GM12801 (cell line): ENCODE results near the gene BEST4.

Experiments used
- CTCF ChIP-seq: IDR thresholded peaks from one replicate; pipeline ENCODE4 v1.5.1; 2011; ENCODE audit warnings: control low read depth; ENCODE audit not compliant: insufficient read length; ENCODE audit errors: extremely low read depth

Gene BEST4

GRCh38 chr1:44739307-44740178 lies 48.4 kb downstream of the BEST4 start, which contains the start of gene KIF2C:
TSS of gene KIF2C (plus strand) at chr1:44739837. CDS start at chr1:44739933, 96 bp downstream.
- no peak for TF ChIP-seq CTCF

- no peak for TF ChIP-seq CTCF
These were observed 52.0 kb downstream of the BEST4 start for GRCh38 chr1:44735992-44736391.

GRCh38 chr1:44733784-44734183 lies 54.2 kb downstream of the BEST4 start:
- no peak for TF ChIP-seq CTCF
